HG03139 (cell line): ENCODE measurements around the gene TRAFD1.

Experiments used
- ATAC-seq: cut with Tn5 transposase; IDR thresholded peaks from one replicate; pipeline ENCODE4 v1.9.1; 2021; ENCODE audit not compliant: unreplicated experiment

TRAFD1 gene

GRCh38 chr12:112198120-112198733 is 72.9 kb downstream of the TRAFD1 start:
- ATAC-seq = no peak

DNA sequence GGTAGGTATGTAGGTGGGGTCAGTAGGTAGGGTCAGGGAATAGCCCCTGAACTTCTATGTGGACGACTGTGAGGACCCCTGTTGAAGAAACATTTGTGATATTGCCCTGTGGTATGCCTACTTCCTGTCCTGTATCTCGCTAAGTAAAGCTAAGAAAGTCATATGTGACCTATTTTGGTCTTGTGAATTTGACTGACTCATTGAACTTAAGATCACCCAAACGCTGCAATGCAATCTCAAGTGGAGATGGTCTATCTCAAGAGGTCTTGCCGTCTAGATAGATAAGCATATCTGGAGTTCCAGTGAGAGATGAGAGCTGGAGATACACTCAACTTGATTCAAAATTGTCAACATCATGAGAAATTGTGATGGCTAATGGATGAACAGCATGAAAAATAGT is 73.8 kb downstream of the TRAFD1 start:
- no peak for ATAC-seq
